Activated CD4-positive, alpha-beta T cell treated with anti-CD3 and anti-CD28 coated beads, Interleukin-2, amount 50 U/mL, for 4 hours (primary cell): Measurements from ENCODE around the gene PNPLA3.
A peak's percentile ranks its signal among the peaks of the same experiment; 100 is the strongest.

Experiments used
- DNase-seq, 2 experiments: peaks; one replicate each; pipeline ENCODE4 v3.0.0-alpha.2; 2020

The PNPLA3 gene

GRCh38 chr22:43924877-43925276 lies 1.3 kb downstream of the PNPLA3 start:
- DNase-seq: no peak

- no peak for DNase-seq
Measured at GRCh38 chr22:43925433-43926348, 2.1 kb downstream of the PNPLA3 start.

GRCh38 chr22:43926349-43926710 lies 2.7 kb downstream of the PNPLA3 start:
- no peak for DNase-seq

GRCh38 chr22:43928468-43928867 lies 4.9 kb downstream of the PNPLA3 start:
- no peak for DNase-seq

DNA sequence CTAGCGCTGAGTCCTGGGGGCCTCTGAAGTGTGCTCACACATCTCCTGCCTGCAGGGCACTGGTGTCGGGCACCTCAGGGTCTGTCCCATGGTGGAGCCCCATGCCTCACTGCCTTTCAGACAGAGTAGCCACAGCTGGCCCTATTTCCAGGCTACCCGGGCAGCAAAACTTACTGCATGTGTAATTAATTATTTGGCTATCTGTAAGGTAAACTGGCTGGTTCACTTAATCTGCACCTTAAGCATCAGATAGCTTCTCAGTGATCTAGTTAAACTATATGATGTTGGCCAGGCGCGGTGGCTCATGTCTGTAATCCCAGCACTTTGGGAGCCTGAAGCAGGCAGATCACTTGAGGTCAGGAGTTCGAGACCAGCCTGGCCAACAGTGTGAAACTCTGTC lies 5.3 kb downstream of the PNPLA3 start:
- DNase-seq: no peak

GRCh38 chr22:43931771-43932170 lies 8.2 kb downstream of the PNPLA3 start:
- DNase-seq: no peak

DNA sequence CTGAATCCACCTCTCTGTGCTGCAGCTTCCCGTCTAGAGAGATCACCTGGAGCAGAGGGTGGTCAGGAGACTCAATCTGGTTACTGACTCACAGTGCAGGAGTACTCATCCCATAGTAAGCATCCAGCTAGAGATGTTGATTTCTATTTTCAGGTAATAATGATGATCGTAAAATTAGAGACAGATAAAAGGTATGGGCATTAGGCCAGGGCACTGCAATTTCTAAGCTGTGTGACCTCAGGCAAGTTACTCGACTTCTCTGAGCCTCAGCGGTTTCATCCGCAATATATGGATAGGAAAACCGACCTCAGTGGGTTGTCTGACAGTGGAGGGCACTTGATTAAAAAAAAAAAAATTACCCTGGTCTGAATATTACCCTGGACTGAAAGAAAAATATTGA lies 17.8 kb downstream of the PNPLA3 start:
- no peak for DNase-seq

DNA sequence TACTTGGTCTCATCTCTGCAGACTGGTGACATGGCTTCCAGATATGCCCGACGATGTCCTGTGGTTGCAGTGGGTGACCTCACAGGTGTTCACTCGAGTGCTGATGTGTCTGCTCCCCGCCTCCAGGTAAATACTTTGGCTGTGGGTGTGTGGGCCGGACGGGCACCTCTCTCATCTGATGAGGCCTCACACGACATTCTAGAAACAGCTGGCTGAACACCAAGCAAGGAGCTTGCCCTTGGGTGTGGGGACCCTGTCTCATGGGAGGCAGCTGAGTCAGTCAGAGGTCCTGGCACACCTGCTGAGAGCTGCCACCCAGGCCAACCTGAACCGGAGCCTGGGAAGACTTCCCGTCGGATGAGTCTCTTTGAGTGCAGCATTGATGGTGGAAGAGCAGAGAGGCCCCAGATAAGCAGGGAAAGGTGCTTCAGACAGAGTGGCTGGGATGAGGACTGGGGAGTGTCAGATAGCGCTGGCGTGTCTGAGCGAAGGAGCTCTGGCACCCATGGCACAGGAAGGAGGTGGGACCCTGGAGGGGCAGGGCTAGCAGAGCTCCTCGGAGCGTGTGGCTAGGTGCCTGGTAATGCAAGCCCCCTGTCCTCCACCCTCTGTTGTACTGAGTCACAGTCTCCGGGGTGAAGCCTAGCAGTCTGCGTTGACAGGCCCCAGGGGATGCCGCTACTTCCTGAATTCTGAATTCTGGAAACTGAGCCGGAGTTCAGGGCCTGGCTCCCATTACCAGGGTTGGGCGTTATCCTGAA lies 21.2 kb downstream of the PNPLA3 start:
- no peak for DNase-seq

DNA sequence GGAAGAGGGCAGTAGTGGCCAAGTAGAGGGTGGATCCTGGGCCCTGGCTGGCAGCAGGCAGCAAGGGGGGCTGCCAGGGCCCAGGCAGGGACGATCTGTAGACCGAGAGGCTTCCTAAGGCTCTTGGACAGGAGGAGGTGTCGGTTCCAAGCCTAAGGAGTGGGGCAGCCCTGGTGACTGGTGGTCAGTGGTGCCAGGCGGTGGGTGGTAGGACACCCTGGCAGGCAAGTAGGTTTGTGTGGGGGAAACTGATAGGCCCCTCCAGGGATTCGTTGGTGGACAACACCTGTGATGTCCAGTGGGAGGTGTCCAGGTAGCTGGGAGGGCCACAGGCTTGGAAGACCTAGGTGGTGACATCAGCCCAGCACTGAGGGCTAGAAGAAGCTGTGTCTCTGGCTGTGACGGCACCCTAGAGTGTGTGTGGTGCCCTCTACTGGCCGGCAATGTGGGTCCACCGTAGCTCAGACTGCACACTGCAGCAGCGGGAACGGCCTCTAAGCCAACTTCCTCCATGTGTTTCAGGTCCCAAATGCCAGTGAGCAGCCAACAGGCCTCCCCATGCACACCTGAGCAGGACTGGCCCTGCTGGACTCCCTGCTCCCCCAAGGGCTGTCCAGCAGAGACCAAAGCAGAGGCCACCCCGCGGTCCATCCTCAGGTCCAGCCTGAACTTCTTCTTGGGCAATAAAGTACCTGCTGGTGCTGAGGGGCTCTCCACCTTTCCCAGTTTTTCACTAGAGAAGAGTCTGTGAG lies 22.2 kb downstream of the PNPLA3 start:
- peak; percentile 59 to 65 for DNase-seq

- no peak for DNase-seq
Measured at GRCh38 chr22:43946384-43946667, 22.7 kb downstream of the PNPLA3 start.

DNA sequence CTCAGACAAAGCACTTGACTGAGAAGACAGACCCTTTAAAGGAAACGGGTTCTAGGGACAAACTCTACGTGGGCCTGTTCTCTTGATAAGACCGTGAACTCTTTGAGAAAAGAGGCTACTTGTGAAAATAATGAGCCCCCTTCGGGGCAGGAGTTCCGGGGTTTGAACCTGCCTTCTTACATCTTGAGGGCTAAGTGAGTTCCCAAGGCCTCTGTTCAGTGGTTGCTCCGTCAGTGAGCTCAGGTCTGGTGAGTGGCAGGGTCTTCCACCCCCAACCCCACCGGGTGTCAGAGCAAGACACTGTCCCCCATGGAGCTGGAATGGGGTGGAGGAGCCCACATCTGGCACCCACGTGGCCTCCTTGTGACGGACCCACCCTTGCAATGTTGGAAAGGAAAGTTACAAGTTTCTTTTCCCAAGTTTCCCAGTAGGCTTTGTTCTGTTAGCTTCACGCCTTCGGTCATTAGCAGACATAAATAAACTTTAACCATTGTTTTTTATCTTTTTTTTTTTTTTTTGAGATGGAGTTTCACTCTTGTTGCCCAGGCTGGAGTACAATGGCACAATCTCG lies 25.3 kb downstream of the PNPLA3 start:
- no peak for DNase-seq

GRCh38 chr22:43951391-43951790 lies 27.8 kb downstream of the PNPLA3 start:
- DNase-seq: no peak

GRCh38 chr22:43951966-43952365 lies 28.4 kb downstream of the PNPLA3 start:
- DNase-seq: no peak

- no peak for DNase-seq
Measured at GRCh38 chr22:43953988-43954785, 30.6 kb downstream of the PNPLA3 start.

- peak; percentile 86 to 87 for DNase-seq
Measured at GRCh38 chr22:43955040-43955882, 31.7 kb downstream of the PNPLA3 start, which contains the start of gene SAMM50. SAMM50 (plus strand) TSS chr22:43955442; CDS start chr22:43955578, 136 bp downstream.

DNA sequence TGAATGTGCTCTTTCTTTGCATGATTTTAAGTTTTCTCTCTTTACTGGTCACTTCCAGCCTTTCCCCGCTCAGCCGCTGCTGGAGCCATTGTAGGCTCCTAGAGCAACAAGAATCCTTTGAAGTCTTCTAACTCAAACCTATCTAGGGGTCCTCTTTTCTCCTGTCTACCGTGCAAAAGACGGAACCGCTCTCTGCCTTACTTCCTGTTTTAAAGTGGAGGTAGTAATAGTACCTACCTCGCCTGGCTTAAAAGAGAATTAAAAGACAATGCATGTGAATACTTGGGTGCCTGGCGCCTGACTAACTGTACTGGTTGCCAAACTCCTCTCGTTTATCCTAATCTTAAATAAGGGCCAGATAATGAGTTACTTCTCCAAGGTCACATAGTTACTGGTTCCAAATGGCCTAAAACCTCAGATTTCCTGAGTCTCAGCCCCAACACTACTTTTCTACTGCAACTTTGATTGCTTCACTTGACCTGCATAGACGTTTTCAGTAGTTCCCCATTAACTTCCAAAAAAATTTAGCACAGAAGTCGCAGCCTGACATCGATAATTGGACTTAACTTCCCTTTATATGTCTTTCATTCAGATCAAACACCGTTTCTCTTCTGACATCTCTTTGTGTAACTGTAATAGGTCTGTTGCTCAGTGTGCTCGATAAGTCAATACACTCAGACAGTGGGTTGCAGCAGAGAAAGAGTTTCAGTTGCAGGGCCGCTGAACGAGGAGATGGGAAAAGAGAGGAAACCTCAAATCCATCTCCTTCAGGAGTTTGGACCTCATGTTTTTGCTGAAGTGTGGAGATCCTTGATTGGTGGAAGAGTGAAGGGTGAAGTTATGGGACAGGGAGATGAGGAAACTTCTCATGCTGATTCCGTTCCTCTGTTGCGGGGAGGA lies 32.5 kb downstream of the PNPLA3 start:
- no peak for DNase-seq

DNA sequence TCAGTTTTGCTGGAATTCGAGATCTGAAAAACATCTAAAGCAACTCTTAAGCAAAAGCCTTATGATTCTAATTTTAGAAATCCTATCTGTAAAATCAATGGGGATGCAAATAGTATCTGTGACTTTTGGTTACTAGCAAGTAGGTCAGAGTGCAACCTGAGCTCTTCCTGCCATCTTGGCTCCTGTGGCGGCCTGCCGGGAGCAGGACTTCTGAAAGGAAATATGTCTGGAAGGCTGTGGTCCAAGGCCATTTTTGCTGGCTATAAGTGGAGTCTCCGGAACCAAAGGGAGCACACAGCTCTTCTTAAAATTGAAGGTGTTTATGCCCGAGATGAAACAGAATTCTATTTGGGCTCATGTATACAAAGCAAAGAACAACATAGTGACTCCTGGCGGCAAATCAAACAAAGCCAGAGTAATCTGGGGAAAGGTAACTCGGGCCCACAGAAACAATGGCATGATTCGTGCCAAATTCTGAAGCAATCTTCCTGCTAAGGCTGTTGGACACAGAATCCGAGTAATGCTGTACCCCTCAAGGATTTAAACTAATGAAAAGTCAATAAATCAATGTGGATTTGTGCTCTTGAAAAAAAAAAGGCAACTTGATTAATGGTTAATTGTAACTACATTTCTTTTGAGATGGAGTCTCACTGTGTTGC lies 33.3 kb downstream of the PNPLA3 start:
- DNase-seq: no peak

DNA sequence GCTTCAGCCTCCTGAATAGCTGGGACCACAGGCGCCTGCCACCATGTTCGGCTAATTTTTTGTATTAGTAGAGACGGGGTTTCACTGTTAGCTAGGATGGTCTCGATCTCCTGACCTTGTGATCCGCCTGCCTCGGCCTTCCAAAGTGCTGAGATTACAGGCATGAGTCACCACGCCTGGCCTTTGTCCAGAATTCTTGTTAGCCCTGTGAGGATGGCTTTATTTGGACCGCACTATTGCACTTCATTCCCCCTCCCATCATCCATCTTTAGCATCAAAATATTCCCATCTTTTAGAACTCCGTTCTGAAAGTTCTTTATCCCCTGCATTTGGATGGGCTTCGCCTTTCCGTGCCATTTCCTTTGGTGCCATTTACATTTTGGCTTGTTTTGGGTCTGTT lies 34.3 kb downstream of the PNPLA3 start:
- no peak for DNase-seq

GRCh38 chr22:43964314-43964857 lies 40.8 kb downstream of the PNPLA3 start:
- DNase-seq: no peak
